CD4-positive, alpha-beta T cell treated with Interferon alpha-2 for 1 hour (primary cell): ENCODE data around the gene LRRC17.
A peak's percentile ranks its signal among the peaks of the same experiment; 100 is the strongest.

Experiments
- DNase-seq, 2 donors: peaks; one replicate each; pipeline ENCODE4 v3.0.0-alpha.2; 2020 to 2022

LRRC17 gene

GRCh38 chr7:102912742-102913141 lies at the start of gene LRRC17:
Gene LRRC17, plus strand, starts transcription at chr7:102913000. Its CDS starts 20,914 bp downstream, at chr7:102933914.
- no peak for DNase-seq

- DNase-seq: no peak
These were observed 47.8 kb upstream of the LRRC17 start for GRCh38 chr7:102864958-102865357.

- no peak for DNase-seq
These were observed 46.1 kb upstream of the LRRC17 start for GRCh38 chr7:102866535-102867215.

GRCh38 chr7:102869195-102869594 lies 43.6 kb upstream of the LRRC17 start:
- DNase-seq: no peak

- DNase-seq: no peak
These were observed 40.3 kb upstream of the LRRC17 start for GRCh38 chr7:102872460-102872859.

- DNase-seq: no peak
These were observed 39.2 kb upstream of the LRRC17 start for GRCh38 chr7:102873470-102874165.

GRCh38 chr7:102874166-102874829 lies 38.5 kb upstream of the LRRC17 start:
- peak in 1 of 2 donors; percentile 22 for DNase-seq

- DNase-seq: no peak
These were observed 37.8 kb upstream of the LRRC17 start for GRCh38 chr7:102874966-102875365.

- DNase-seq: no peak
These were observed 37.0 kb upstream of the LRRC17 start for GRCh38 chr7:102875700-102876295.

GRCh38 chr7:102883098-102883860 lies 29.5 kb upstream of the LRRC17 start:
- no peak for DNase-seq

- DNase-seq: no peak
These were observed 24.1 kb upstream of the LRRC17 start for GRCh38 chr7:102888561-102889233.

- no peak for DNase-seq
These were observed 22.9 kb upstream of the LRRC17 start for GRCh38 chr7:102889851-102890250.

GRCh38 chr7:102890292-102890970 lies 22.4 kb upstream of the LRRC17 start:
- no peak for DNase-seq

GRCh38 chr7:102890971-102891692 lies 21.7 kb upstream of the LRRC17 start:
- no peak for DNase-seq

- DNase-seq: no peak
These were observed 21.0 kb upstream of the LRRC17 start for GRCh38 chr7:102891693-102892261.

- DNase-seq: no peak
These were observed 20.0 kb upstream of the LRRC17 start for GRCh38 chr7:102892631-102893278.

- DNase-seq: no peak
These were observed 17.2 kb upstream of the LRRC17 start for GRCh38 chr7:102895602-102896001.

- DNase-seq: no peak
These were observed 16.2 kb upstream of the LRRC17 start for GRCh38 chr7:102896585-102896984.

- DNase-seq: no peak
These were observed 15.6 kb upstream of the LRRC17 start for GRCh38 chr7:102897211-102897631.
